ENCODE measurements around the gene CRIM1.

- TF ChIP-seq CTCF (IDR thresholded peaks at IDR 0.05) = no peak
- no peak for TF ChIP-seq POLR2AphosphoS5 (IDR thresholded peaks at IDR 0.05)
- TF ChIP-seq EP300 (IDR thresholded peaks at IDR 0.05; ENCODE audit: low read depth) = no peak
- TF ChIP-seq POLR2A (IDR thresholded peaks at IDR 0.05) = no peak
These were observed 167.6 kb downstream of the CRIM1 start for GRCh38 chr2:36523153-36523552.
